Mammary epithelial cell (primary cell): ENCODE data around the gene USP3.

Experiments used
- EZH2 ChIP-seq: IDR thresholded peaks from 2 replicates; pipeline ENCODE4 v1.6.1; 2012; ENCODE audit warnings: low read length, inconsistent platforms, borderline replicate concordance
- TF ChIP-seq, protein P1 (sequence below), 2 donors: IDR thresholded peaks in 1 of 2; conservative IDR thresholded peaks in 1 of 2; 2 replicates each; pipeline ENCODE4 v1.5.1; 2011 to 2012; ENCODE audit warnings: inconsistent platforms in 2 of 2, low read length in 2 of 2, mild to moderate bottlenecking in 2 of 2, control low read depth in 1 of 2, low read depth in 1 of 2; ENCODE audit not compliant: insufficient read depth in 1 of 2; ENCODE audit errors: extremely low read depth in 1 of 2

DNA sequence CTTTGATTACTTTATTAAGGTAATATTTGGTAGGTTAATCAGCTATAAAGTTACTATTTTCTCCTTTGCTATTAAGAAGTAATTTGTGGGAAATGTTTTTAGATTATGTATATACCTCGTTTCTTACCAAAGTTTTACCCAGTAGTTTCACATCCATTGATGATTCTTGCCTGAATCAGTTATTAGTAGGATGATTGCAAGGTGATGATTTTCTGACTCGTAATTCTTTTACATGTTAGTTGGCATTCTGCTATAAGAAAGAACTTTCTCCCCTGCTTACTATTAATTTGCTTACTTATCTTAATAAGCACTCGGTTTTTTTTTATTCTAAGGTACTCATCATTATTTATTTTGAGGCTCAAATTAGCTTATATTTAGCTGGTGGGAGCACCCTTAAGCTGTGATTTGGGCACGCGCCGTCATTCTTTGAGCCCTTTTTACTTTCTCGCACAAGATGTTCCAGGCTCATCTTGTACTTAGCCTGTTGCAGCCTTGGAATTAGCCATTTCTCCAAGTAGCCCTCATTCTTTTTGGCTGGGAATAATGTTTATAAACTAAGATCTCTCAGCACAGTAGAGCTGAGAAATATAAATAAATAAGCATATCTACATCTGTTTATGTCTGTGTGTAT is 15.3 kb downstream of the USP3 start:
- TF ChIP-seq, protein P1, sequence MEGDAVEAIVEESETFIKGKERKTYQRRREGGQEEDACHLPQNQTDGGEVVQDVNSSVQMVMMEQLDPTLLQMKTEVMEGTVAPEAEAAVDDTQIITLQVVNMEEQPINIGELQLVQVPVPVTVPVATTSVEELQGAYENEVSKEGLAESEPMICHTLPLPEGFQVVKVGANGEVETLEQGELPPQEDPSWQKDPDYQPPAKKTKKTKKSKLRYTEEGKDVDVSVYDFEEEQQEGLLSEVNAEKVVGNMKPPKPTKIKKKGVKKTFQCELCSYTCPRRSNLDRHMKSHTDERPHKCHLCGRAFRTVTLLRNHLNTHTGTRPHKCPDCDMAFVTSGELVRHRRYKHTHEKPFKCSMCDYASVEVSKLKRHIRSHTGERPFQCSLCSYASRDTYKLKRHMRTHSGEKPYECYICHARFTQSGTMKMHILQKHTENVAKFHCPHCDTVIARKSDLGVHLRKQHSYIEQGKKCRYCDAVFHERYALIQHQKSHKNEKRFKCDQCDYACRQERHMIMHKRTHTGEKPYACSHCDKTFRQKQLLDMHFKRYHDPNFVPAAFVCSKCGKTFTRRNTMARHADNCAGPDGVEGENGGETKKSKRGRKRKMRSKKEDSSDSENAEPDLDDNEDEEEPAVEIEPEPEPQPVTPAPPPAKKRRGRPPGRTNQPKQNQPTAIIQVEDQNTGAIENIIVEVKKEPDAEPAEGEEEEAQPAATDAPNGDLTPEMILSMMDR (conservative IDR thresholded peaks at IDR 0.05 in 1 of 2, IDR thresholded peaks at IDR 0.05 in 1 of 2; ENCODE audit: extremely low read depth in 1 of 2, insufficient read depth in 1 of 2, low read depth in 1 of 2, low read length in 2 of 2), result no peak
- no peak for TF ChIP-seq EZH2
